GM10248 (cell line): ENCODE results near the gene SYNPR.
"Not testable (repeated sequence)": the region's sequence is repeated elsewhere in the genome, so short reads cannot be mapped to it uniquely, and the experiment has no call there.

Experiments used
- CTCF ChIA-PET: fragments of 300-600 bp; sonication (Branson Sonifier 250); formaldehyde crosslinking; extraction: SDS; loops from one replicate; lab custom pipeline; 2021; ENCODE audit warnings: antibody characterized with exemption; lab: Yijun Ruan, JAX
- POLR2A ChIA-PET: fragments of 350-650 bp; sonication (Branson Sonifier 250); formaldehyde crosslinking; extraction: SDS; loops from one replicate; lab custom pipeline; 2020; ENCODE audit warnings: antibody characterized with exemption; lab: Yijun Ruan, JAX
- DNase-seq: peaks from one replicate; pipeline ENCODE4 v3.0.0; 2012; ENCODE audit errors: extremely low spot score
- TF ChIP-seq, protein P1 (sequence below): IDR thresholded peaks from 2 replicates; pipeline ENCODE4 v1.5.1; 2012; ENCODE audit warnings: mild to moderate bottlenecking, low read depth; ENCODE audit errors: extremely low read depth, missing control alignments, control extremely low read depth

Gene SYNPR

DNA sequence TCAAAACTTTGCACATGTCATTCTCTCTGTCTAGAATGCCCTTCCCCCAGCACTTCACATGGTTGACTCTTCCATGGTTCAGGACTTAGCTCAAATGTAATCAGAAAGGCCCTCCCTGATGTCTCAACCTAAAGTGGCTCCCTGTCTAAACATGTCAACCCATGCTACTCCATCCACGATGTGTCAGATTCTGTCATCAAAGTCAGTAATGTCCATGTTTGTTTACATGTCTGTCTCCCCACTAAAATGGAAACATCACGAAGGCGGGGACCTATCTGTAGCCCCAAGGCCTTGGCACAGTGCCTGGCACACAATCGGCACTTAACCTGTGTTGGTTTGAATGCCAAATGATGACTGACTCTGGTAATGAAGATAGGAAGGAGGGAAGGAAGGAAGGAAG lies 353.6 kb downstream of the SYNPR start:
- ChIA-PET CTCF (interaction anchor here (1.2 kb wide), 1 partner anchor 13 kb away, joined by 3 read pairs; no protein-coding TSS in a partner anchor), POLR2A (no interaction called here)
- TF ChIP-seq, protein P1, sequence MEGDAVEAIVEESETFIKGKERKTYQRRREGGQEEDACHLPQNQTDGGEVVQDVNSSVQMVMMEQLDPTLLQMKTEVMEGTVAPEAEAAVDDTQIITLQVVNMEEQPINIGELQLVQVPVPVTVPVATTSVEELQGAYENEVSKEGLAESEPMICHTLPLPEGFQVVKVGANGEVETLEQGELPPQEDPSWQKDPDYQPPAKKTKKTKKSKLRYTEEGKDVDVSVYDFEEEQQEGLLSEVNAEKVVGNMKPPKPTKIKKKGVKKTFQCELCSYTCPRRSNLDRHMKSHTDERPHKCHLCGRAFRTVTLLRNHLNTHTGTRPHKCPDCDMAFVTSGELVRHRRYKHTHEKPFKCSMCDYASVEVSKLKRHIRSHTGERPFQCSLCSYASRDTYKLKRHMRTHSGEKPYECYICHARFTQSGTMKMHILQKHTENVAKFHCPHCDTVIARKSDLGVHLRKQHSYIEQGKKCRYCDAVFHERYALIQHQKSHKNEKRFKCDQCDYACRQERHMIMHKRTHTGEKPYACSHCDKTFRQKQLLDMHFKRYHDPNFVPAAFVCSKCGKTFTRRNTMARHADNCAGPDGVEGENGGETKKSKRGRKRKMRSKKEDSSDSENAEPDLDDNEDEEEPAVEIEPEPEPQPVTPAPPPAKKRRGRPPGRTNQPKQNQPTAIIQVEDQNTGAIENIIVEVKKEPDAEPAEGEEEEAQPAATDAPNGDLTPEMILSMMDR, result no peak
- no peak for DNase-seq

DNA sequence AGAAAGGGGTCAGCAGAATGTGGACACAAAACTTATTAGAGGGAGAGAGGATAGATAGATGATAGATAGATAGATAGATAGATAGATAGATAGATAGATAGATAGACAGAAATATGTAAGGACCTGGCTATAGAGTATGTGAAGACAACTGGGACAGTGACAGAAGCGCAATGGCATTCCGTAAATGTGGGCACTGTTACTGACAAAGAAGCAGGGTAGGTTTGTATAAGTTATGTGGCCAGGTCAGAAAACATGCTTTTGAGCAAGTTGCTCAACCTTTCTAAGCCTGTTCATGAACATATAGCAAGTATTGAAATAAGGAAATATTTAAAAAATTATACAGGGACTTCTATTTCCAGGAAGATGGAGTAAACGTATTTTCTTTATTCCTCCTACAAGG lies 357.1 kb downstream of the SYNPR start:
- TF ChIP-seq, protein P1, result no peak
- DNase-seq, result no peak
- CTCF ChIA-PET, result interaction anchor here (1.2 kb wide), 1 partner anchor 8 kb away, joined by 3 read pairs; no protein-coding TSS in a partner anchor
- POLR2A ChIA-PET, result no interaction called here

DNA sequence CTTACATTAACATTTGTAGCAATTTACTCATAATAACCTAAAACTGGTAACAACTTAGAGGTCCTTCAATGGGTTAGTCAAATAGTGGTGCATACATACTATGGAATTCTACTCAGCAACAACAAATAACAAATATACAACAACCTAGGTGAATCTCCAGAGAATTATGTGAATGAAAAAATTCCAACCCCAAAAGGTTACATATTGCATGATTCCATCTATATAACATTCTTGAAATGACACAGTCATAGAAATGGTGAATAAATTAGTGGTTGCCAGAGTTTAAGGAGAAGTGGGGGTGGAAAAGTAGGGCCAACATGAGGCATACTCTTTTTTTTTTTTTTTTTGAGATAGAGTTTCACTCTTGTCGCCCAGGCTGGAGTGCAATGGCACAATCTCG lies 361.7 kb downstream of the SYNPR start:
- CTCF ChIA-PET, result no interaction called here
- POLR2A ChIA-PET, result no interaction called here
- DNase-seq, result no peak

DNA sequence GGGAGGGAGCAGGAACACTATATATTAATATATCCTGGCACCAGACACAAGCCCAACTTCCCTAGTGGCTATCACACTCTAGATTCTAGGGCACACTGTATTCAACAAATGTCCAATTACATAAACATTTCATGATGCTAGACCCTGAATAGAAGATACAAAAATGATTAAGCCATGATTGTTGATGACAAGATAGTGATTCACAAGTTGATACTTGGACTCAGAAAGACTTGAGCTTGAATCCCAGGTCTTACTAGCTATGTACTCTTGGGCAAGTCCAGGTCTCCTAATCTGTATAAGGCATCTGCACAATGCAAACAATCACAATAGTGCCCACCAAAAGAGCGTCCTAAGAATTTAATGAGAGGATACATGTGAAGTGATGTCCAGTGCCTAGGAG lies 364.4 kb downstream of the SYNPR start:
- ChIA-PET POLR2A (no interaction called here), CTCF (no interaction called here)
- no peak for DNase-seq
- TF ChIP-seq, protein P1, result no peak

More for the DNA sequence above, 361.7 kb downstream of the SYNPR start:
- TF ChIP-seq, protein P1, result no peak

DNA sequence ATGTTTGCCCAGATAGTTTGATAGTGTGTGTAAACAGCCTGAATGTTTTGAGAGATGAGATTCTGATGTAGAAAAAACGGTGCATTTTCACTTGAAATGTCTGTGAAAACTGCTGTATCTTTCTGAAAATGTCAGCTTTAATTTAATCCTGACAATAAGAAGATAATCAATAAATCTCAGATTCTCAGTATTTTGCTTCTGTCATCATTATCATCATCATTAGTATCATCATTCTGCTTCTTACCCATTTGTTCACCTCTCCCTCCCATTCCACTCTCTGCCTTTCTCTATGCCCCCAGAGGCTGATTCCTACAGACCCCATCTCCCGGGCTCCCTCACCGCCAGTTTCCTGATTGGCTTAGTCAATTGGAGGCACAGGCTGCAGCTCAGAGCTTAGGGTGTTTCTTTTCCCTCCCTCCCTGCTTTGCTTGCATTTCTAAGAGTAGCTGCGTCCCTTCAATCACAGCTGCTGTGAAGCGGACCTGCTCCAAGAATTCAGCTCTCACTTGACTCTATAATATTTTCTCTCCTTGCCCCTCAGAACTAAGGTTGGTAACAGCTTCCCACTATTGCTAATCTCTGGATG lies 366.2 kb downstream of the SYNPR start:
- TF ChIP-seq, protein P1, result no peak
- no peak for DNase-seq
- POLR2A ChIA-PET, result no interaction called here
- CTCF ChIA-PET, result no interaction called here

DNA sequence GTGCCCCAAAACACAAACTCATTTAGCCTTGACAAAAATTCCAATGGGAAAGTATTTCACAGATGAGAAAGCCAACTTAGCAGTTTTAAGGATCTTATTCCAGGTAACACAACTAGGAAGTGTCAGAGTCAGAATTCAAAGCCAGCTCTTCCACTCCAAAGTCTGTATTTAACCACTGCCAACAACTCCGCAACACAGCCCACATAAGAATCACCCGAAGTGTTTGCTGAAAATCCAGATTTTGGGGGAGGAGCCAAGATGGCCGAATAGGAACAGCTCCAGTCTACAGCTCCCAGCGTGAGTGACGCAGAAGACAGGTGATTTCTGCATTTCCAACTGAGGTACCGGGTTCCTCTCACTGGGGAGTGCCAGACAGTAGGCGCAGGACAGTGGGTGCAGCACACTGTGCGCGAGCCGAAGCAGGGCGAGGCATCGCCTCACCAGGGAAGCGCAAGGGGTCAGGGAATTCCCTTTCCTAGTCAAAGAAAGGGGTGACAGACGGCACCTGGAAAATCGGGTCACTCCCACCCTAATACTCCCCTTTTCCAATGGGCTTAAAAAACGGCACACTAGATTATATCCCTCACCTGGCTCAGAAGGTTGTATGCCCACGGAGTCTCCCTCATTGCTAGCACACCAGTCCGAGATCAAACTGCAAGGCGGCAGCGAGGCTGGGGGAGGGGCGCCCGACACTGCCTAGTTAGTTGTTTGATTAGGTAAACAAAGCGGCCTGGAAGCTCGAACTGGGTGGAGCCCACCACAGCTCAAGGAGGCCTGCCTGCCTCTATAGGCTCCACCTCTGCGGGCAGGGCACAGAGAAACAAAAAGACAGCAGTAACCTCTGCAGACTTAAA lies 367.0 kb downstream of the SYNPR start:
- POLR2A ChIA-PET, DNase-seq: not testable (repeated sequence)
- CTCF ChIA-PET, result interaction anchor here (0.8 to 1.2 kb wide), 2 partner anchors 13 to 25 kb away, joined by 3 read pairs; no protein-coding TSS in a partner anchor
